DMS114 treated with DMSO at 0.1 percent for 48 hours (cell line): ENCODE data around the gene PLEKHA3.
"Not testable (repeated sequence)": the region's sequence is repeated elsewhere in the genome, so short reads cannot be mapped to it uniquely, and the experiment has no call there.

Experiments
- DNase-seq: peaks from one replicate; lab custom pipeline; 2025; ENCODE audit not compliant: unreplicated experiment; lab: John Stamatoyannopoulos, UW

Gene PLEKHA3

GRCh38 chr2:178480227-178481181 is at the start of gene PLEKHA3:
PLEKHA3 (plus strand) TSS chr2:178480457; CDS start chr2:178480870, 413 bp downstream.
- peak; percentile 65 for DNase-seq

GRCh38 chr2:178436662-178437061 is 43.6 kb upstream of the PLEKHA3 start:
- DNase-seq = no peak

- DNase-seq = no peak
These were observed 38.8 kb upstream of the PLEKHA3 start for GRCh38 chr2:178441426-178441825.

- DNase-seq = no peak
These were observed 31.1 kb upstream of the PLEKHA3 start for GRCh38 chr2:178448968-178449661.

- no peak for DNase-seq
These were observed 30.3 kb upstream of the PLEKHA3 start for GRCh38 chr2:178449700-178450523.

GRCh38 chr2:178450524-178450773 is 29.8 kb upstream of the PLEKHA3 start:
- DNase-seq = no peak

GRCh38 chr2:178450774-178451525 is 29.3 kb upstream of the PLEKHA3 start, which contains the start of the genes PJVK and PRKRA:
PJVK (plus strand) TSS chr2:178451378; CDS start chr2:178453410, 2,032 bp downstream.
PRKRA (minus strand) TSS chr2:178451175; CDS start chr2:178451030, 145 bp downstream.
- peak; percentile 84 for DNase-seq

- no peak for DNase-seq
These were observed 27.9 kb upstream of the PLEKHA3 start for GRCh38 chr2:178452334-178452733.

- DNase-seq = no peak
These were observed 27.4 kb upstream of the PLEKHA3 start for GRCh38 chr2:178452870-178453269.

- no peak for DNase-seq
These were observed 24.3 kb upstream of the PLEKHA3 start for GRCh38 chr2:178455947-178456346.

GRCh38 chr2:178457390-178457886 is 22.8 kb upstream of the PLEKHA3 start:
- DNase-seq = no peak

- no peak for DNase-seq
These were observed 10.9 kb upstream of the PLEKHA3 start for GRCh38 chr2:178469219-178469849.

- not testable (repeated sequence) for DNase-seq
These were observed 8.9 kb upstream of the PLEKHA3 start for GRCh38 chr2:178471313-178471712.

GRCh38 chr2:178473373-178473772 is 6.9 kb upstream of the PLEKHA3 start:
- DNase-seq = no peak

- no peak for DNase-seq
These were observed 6.3 kb upstream of the PLEKHA3 start for GRCh38 chr2:178473931-178474330.

- DNase-seq = no peak
These were observed 5.7 kb upstream of the PLEKHA3 start for GRCh38 chr2:178474560-178474959.

GRCh38 chr2:178476477-178476876 is 3.8 kb upstream of the PLEKHA3 start:
- DNase-seq = no peak

GRCh38 chr2:178477443-178478129 is 2.7 kb upstream of the PLEKHA3 start:
- DNase-seq = no peak

- DNase-seq = no peak
These were observed 2.2 kb upstream of the PLEKHA3 start for GRCh38 chr2:178478130-178478438.
